Astrocyte of the cerebellum (primary cell): ENCODE results near the gene PIGA.

Source experiments
- DNase-seq: peaks from one replicate; pipeline ENCODE4 v3.0.0-alpha.2; 2011; ENCODE audit warnings: low read depth
- H3K4me3 ChIP-seq: 2 replicates; pipeline ENCODE4 v1.5.1; 2011; ENCODE audit warnings: mild to moderate bottlenecking, low read depth, low read length, moderate library complexity
- in situ Hi-C: cut with HindIII; loops from 2 replicates; pipeline ENCODE4 v1.10.0; 2017; ENCODE audit warnings: low sequenced_read_pairs
- TF ChIP-seq, protein P1 (sequence below): IDR thresholded peaks from 2 replicates; pipeline ENCODE4 v1.5.1; 2012; ENCODE audit warnings: low read length, low read depth, moderate library complexity, mild to moderate bottlenecking; ENCODE audit errors: missing control alignments

PIGA gene

GRCh38 chrX:15345976-15346375 lies 10.7 kb upstream of the PIGA start:
- no peak overlapping the region for H3K4me3 ChIP-seq
- no peak for DNase-seq
- in situ Hi-C loops = no loop called here
- TF ChIP-seq, protein P1, sequence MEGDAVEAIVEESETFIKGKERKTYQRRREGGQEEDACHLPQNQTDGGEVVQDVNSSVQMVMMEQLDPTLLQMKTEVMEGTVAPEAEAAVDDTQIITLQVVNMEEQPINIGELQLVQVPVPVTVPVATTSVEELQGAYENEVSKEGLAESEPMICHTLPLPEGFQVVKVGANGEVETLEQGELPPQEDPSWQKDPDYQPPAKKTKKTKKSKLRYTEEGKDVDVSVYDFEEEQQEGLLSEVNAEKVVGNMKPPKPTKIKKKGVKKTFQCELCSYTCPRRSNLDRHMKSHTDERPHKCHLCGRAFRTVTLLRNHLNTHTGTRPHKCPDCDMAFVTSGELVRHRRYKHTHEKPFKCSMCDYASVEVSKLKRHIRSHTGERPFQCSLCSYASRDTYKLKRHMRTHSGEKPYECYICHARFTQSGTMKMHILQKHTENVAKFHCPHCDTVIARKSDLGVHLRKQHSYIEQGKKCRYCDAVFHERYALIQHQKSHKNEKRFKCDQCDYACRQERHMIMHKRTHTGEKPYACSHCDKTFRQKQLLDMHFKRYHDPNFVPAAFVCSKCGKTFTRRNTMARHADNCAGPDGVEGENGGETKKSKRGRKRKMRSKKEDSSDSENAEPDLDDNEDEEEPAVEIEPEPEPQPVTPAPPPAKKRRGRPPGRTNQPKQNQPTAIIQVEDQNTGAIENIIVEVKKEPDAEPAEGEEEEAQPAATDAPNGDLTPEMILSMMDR = no peak

DNA sequence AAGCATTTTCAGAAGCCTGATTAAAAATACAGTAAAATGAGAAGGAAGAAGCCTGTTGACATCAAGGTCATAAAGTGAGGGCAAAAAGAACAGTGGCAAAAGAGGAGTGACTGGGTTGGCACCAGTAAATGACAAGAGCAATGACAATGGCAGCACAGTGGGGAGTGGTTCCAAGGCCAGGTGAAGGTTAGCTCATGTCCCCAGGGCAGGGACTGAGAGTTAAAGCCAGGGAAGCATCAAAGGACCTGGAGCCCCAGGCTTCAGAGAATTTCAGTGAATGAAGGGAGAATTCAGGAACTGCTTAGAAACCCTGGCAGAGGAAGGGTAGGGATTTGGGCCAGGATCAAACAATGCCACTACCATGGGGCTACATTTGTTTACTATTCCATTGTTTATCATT lies 8.8 kb upstream of the PIGA start:
- no peak overlapping the region for H3K4me3 ChIP-seq
- in situ Hi-C loops = no loop called here
- TF ChIP-seq, protein P1 = no peak
- no peak for DNase-seq

- DNase-seq = no peak
- in situ Hi-C loops = no loop called here
- TF ChIP-seq, protein P1 = no peak
- H3K4me3 ChIP-seq = no peak overlapping the region
Observed at GRCh38 chrX:15343075-15343476, 7.8 kb upstream of the PIGA start.

- no peak overlapping the region for H3K4me3 ChIP-seq
- in situ Hi-C loops = no loop called here
- TF ChIP-seq, protein P1 = no peak
- no peak for DNase-seq
Observed at GRCh38 chrX:15340867-15341266, 5.5 kb upstream of the PIGA start.

DNA sequence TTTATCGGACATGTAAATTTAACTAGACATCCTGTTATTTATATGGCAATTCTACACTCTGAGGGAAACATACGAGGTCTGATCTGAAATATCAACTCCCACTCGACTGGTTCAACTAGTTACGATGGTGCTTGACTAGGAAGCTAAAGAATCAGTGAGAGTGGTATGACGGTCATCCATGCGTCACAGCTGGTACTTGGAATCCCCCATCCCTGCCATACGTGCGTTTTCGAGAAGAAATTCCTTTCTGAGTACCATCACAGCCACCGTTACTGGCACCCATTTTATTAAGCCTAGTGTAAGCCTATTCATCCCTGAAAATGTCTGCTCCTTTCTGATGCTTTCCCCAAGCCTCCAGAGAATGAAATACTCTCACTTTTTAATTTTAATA lies 695 bp upstream of the PIGA start:
- H3K4me3 ChIP-seq = peak overlapping the region; percentile 76
- in situ Hi-C loops = no loop called here
- TF ChIP-seq, protein P1 = no peak
- DNase-seq = peak; percentile 2

- TF ChIP-seq, protein P1 = no peak
- no peak for DNase-seq
- in situ Hi-C loops = loop anchor here (5.0 kb wide), 1 partner anchor 38 kb away; no protein-coding TSS in a partner anchor
- peak overlapping the region; percentile 76 for H3K4me3 ChIP-seq
Observed at GRCh38 chrX:15334561-15334960, 762 bp downstream of the PIGA start.

DNA sequence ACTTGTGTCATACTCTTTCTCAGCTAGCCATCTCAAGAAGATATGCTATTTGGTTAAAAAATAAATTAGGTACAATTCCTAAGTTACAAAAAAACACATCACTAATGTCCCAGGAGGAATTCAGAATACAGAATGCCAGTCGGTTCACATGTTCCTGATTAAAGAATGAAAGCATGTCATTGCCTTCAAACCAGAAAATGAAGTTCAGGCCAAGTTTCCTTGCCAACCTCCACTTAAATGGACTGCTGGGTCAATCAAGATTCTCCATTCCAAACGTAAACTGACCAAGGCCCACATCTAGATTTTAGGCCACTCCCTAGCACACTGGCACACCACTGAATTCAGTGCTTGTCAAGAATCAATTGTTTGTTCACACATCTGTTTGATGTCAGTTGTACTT lies 6.5 kb downstream of the PIGA start:
- H3K4me3 ChIP-seq = no peak overlapping the region
- no peak for DNase-seq
- TF ChIP-seq, protein P1 = no peak
- in situ Hi-C loops = no loop called here
